H9 (cell line): ENCODE measurements around the gene CLEC11A. TPM values are rescaled to one million over a fixed set of nuclear protein-coding genes. Genes with fewer than 3 reads are reported as not detected.

Experiments used
- DNase-seq: peaks from one replicate; pipeline ENCODE4 v3.0.0-alpha.2; 2017
- H2AFZ ChIP-seq: one replicate; pipeline ENCODE4 v1.6.1; 2013; ENCODE audit warnings: mild to moderate bottlenecking, low read length, control low read depth, moderate library complexity
- H2AK5ac ChIP-seq: 2 replicates; pipeline ENCODE4 v1.6.1; 2013; ENCODE audit warnings: low read length, control low read depth, mixed read lengths; ENCODE audit not compliant: insufficient read length
- H2BK120ac ChIP-seq: one replicate; pipeline ENCODE4 v1.6.1; 2013; ENCODE audit warnings: low read depth, mild to moderate bottlenecking, low read length, control low read depth, inconsistent platforms; ENCODE audit not compliant: poor library complexity, severe bottlenecking
- H2BK12ac ChIP-seq: 2 replicates; pipeline ENCODE4 v1.6.1; 2013; ENCODE audit warnings: low read length, control low read depth, mixed read lengths, low read depth; ENCODE audit not compliant: insufficient read length
- H2BK15ac ChIP-seq: 2 replicates; pipeline ENCODE4 v1.6.1; 2013; ENCODE audit warnings: low read depth, low read length, control low read depth
- H2BK20ac ChIP-seq: one replicate; pipeline ENCODE4 v1.6.1; 2013; ENCODE audit warnings: low read depth, mild to moderate bottlenecking, low read length, control low read depth, inconsistent platforms; ENCODE audit not compliant: poor library complexity, severe bottlenecking
- H2BK5ac ChIP-seq: 2 replicates; pipeline ENCODE4 v1.6.1; 2013; ENCODE audit warnings: low read length, control low read depth, mixed read lengths; ENCODE audit not compliant: insufficient read length
- H3K14ac ChIP-seq: 2 replicates; pipeline ENCODE4 v1.6.1; 2013; ENCODE audit warnings: low read length, control low read depth; ENCODE audit not compliant: insufficient read depth
- H3K18ac ChIP-seq: 2 replicates; pipeline ENCODE4 v1.6.1; 2013; ENCODE audit warnings: low read depth, mild to moderate bottlenecking, mixed read lengths, low read length, control low read depth; ENCODE audit not compliant: insufficient read length
- H3K23ac ChIP-seq: 2 replicates; pipeline ENCODE4 v1.6.1; 2013; ENCODE audit warnings: low read length, control low read depth, mixed read lengths, low read depth; ENCODE audit not compliant: insufficient read length
- H3K23me2 ChIP-seq: 2 replicates; pipeline ENCODE4 v1.6.1; 2013; ENCODE audit warnings: low read depth, mild to moderate bottlenecking, mixed read lengths, low read length, control low read depth; ENCODE audit not compliant: insufficient read length, poor library complexity, severe bottlenecking
- H3K27ac ChIP-seq: 2 replicates; pipeline ENCODE4 v1.5.1; 2013; ENCODE audit warnings: low read length, control low read depth, mixed read lengths, low read depth; ENCODE audit not compliant: insufficient read length
- H3K27me3 ChIP-seq: 2 replicates; pipeline ENCODE4 v1.6.1; 2013; ENCODE audit warnings: low read length, control low read depth, inconsistent platforms; ENCODE audit not compliant: insufficient read depth
- H3K4ac ChIP-seq: 2 replicates; pipeline ENCODE4 v1.6.1; 2013; ENCODE audit warnings: low read depth, mild to moderate bottlenecking, control low read depth, inconsistent platforms, low read length, moderate library complexity
- H3K4me1 ChIP-seq: 2 replicates; pipeline ENCODE4 v1.6.1; 2013; ENCODE audit warnings: low read length, control low read depth, inconsistent platforms; ENCODE audit not compliant: insufficient read depth
- H3K4me2 ChIP-seq: 2 replicates; pipeline ENCODE4 v1.6.1; 2013; ENCODE audit warnings: low read length, control low read depth, mixed read lengths; ENCODE audit not compliant: insufficient read length, insufficient read depth
- H3K56ac ChIP-seq: 2 replicates; pipeline ENCODE4 v1.6.1; 2013; ENCODE audit warnings: low read depth, mild to moderate bottlenecking, mixed read lengths, low read length, control low read depth; ENCODE audit not compliant: insufficient read length
- H3K79me1 ChIP-seq: 2 replicates; pipeline ENCODE4 v1.6.1; 2013; ENCODE audit warnings: low read depth, mild to moderate bottlenecking, moderate library complexity, low read length, control low read depth, inconsistent platforms; ENCODE audit not compliant: insufficient read depth, poor library complexity, severe bottlenecking
- H3K79me2 ChIP-seq: 2 replicates; pipeline ENCODE4 v1.6.1; 2013; ENCODE audit warnings: low read length, control low read depth, inconsistent platforms; ENCODE audit not compliant: insufficient read depth
- H3K9ac ChIP-seq: 2 replicates; pipeline ENCODE4 v1.6.1; 2013; ENCODE audit warnings: low read length, control low read depth, mixed read lengths; ENCODE audit not compliant: insufficient read length; ENCODE audit errors: extremely low read depth
- H3K9me3 ChIP-seq: one replicate; pipeline ENCODE4 v1.6.1; 2013; ENCODE audit warnings: low read depth, low read length, inconsistent platforms; ENCODE audit not compliant: control insufficient read depth
- H3T11ph ChIP-seq: one replicate; pipeline ENCODE4 v1.6.1; 2013; ENCODE audit warnings: mild to moderate bottlenecking, low read length, control low read depth, inconsistent platforms
- H4K20me1 ChIP-seq: one replicate; pipeline ENCODE4 v1.6.1; 2013; ENCODE audit not compliant: control insufficient read depth, insufficient read length, insufficient read depth
- H4K5ac ChIP-seq: 2 replicates; pipeline ENCODE4 v1.6.1; 2013; ENCODE audit warnings: low read depth, mild to moderate bottlenecking, mixed read lengths, low read length, control low read depth; ENCODE audit not compliant: insufficient read length
- H4K8ac ChIP-seq: replicated peaks from 2 replicates; pipeline ENCODE4 v1.6.1; 2013; ENCODE audit warnings: low read length, control low read depth, mixed read lengths, low read depth; ENCODE audit not compliant: insufficient read length
- H4K91ac ChIP-seq: 2 replicates; pipeline ENCODE4 v1.6.1; 2013; ENCODE audit warnings: low read depth, mild to moderate bottlenecking, moderate library complexity, mixed read lengths, low read length, control low read depth; ENCODE audit not compliant: insufficient read length
- H3K27ac Mint-ChIP-seq, 3 experiments: 2 replicates in 2 of 3; 3 replicates in 1 of 3; pipeline ENCODE4 v1.8.0; 2020 to 2021; ENCODE audit warnings: mixed read lengths in 3 of 3, mild to moderate bottlenecking in 1 of 3, moderate library complexity in 1 of 3
- H3K27me3 Mint-ChIP-seq: 2 replicates; pipeline ENCODE4 v1.8.0; 2021; ENCODE audit warnings: low read depth, mild to moderate bottlenecking, moderate library complexity, mixed read lengths
- H3K36me3 Mint-ChIP-seq, 3 experiments: 2 replicates in 2 of 3; 3 replicates in 1 of 3; pipeline ENCODE4 v1.8.0; 2020 to 2021; ENCODE audit warnings: low read depth in 3 of 3, mixed read lengths in 3 of 3; ENCODE audit not compliant: insufficient read depth in 1 of 3
- H3K4me1 Mint-ChIP-seq, 2 experiments: 2 replicates each; pipeline ENCODE4 v1.8.0; 2020; ENCODE audit warnings: mixed read lengths in 2 of 2
- H3K4me3 Mint-ChIP-seq, 2 experiments: 2 replicates in 1 of 2; 3 replicates in 1 of 2; pipeline ENCODE4 v1.8.0; 2020 to 2021; ENCODE audit warnings: mild to moderate bottlenecking in 2 of 2, mixed read lengths in 2 of 2, moderate library complexity in 1 of 2
- H3K9me3 Mint-ChIP-seq, 2 experiments: 2 replicates in 1 of 2; 3 replicates in 1 of 2; pipeline ENCODE4 v1.8.0; 2020; ENCODE audit warnings: mild to moderate bottlenecking in 2 of 2, mixed read lengths in 2 of 2, moderate library complexity in 1 of 2
- CTCF ChIP-seq: fragments of 200-600 bp; sonication (generic); conservative IDR thresholded peaks from 3 replicates; pipeline ENCODE4 v1.8.0; 2021; ENCODE audit warnings: antibody characterized with exemption, mild to moderate bottlenecking
- WGBS: extraction: QIAGEN DNeasy Blood & Tissue Kit; methylation state at CpG from one replicate; pipeline ENCODE4 v1.1.7; 2013; ENCODE audit warnings: missing lambda C conversion rate, low lambda C conversion rate, mixed read lengths; ENCODE audit not compliant: insufficient read length; ENCODE audit errors: extremely low coverage; 5-methylcytosine and 5-hydroxymethylcytosine counted together
- total RNA-seq: library from RNA; stranded (reverse); gene quantifications from 2 replicates; pipeline ENCODE4 v1.2.1, GENCODE V29; 2021

CLEC11A gene
- total RNA-seq, 1 experiment from 2014 or later: 3.9 TPM

GRCh38 chr19:50677636-50678035, 45.5 kb upstream of the CLEC11A start:
- Histone ChIP-seq H2BK5ac (no peak overlapping the region), H3K56ac (no peak overlapping the region), H3K79me1 (no peaks in the 10 kb centered on the region), H3K27ac (no peak overlapping the region), H2BK12ac (no peak overlapping the region), H3K14ac (no peak overlapping the region), H2BK15ac (no peak overlapping the region), H3K23me2 (peaks cover 3% of the 10 kb centered on the region), H3K23ac (no peak overlapping the region), H3K4ac (no peak overlapping the region), H3K79me2 (no peaks in the 10 kb centered on the region), H3K9me3 (no peaks in the 10 kb centered on the region), H3K4me2 (peak overlapping the region; percentile 34), H2BK20ac (no peak overlapping the region), H4K20me1 (no peaks in the 10 kb centered on the region), H3K9ac (no peak overlapping the region), H4K8ac (no peak overlapping the region), H2AK5ac (no peak overlapping the region), H2AFZ (no peak overlapping the region), H2BK120ac (no peak overlapping the region), H3T11ph (no peak overlapping the region), H3K18ac (no peak overlapping the region), H3K27me3 (peaks cover 8% of the 10 kb centered on the region; the same call in 1 of the 2 replicates), H4K5ac (no peak overlapping the region), H3K4me1 (peaks cover 15% of the 10 kb centered on the region; the same call in 1 of the 2 replicates), H4K91ac (no peak overlapping the region)
- H3K27me3 Mint-ChIP-seq: peaks cover 86% of the 10 kb centered on the region
- no peak overlapping the region; a peak in 1 of 7 replicates for H3K27ac Mint-ChIP-seq
- H3K4me1 Mint-ChIP-seq: peaks cover 20 to 32% of the 10 kb centered on the region in 2 experiments
- TF ChIP-seq CTCF: no peak
- H3K9me3 Mint-ChIP-seq: peaks cover 3 to 15% of the 10 kb centered on the region in 2 experiments; a peak in 3 of 5 replicates
- H3K36me3 Mint-ChIP-seq: peaks cover 0 to 2% (median 0%) of the 10 kb centered on the region in 3 experiments; a peak in 1 of 7 replicates
- peak; percentile 50 for DNase-seq
- peak overlapping the region in 1 of 2 experiments; percentile 12; a peak in 1 of 5 replicates for H3K4me3 Mint-ChIP-seq
- WGBS: no CpG with 5 or more reads among the region's 5 CpGs
